Activated T-cell treated with anti-CD3 and anti-CD28 coated beads for 24 hours (primary cell): Measurements from ENCODE around the gene KCNC1.

Source experiments
- DNase-seq: peaks from one replicate; pipeline ENCODE4 v3.0.0-alpha.2; 2020; ENCODE audit warnings: low read depth

KCNC1 gene

GRCh38 chr11:17827006-17827405 lies 92.4 kb downstream of the KCNC1 start:
- no peak for DNase-seq

- no peak for DNase-seq
These were observed 93.8 kb downstream of the KCNC1 start for GRCh38 chr11:17828311-17828751.

GRCh38 chr11:17831228-17831627 lies 96.6 kb downstream of the KCNC1 start:
- no peak for DNase-seq

GRCh38 chr11:17831883-17832282 lies 97.3 kb downstream of the KCNC1 start:
- no peak for DNase-seq
